ENCODE measurements around the gene PROB1. TPM values are rescaled to one million over a fixed set of nuclear protein-coding genes. Genes with fewer than 3 reads are reported as not detected.
"Not testable (repeated sequence)": the region's sequence is repeated elsewhere in the genome, so short reads cannot be mapped to it uniquely, and the experiment has no call there.

PROB1 gene
- 1.7 TPM for total RNA-seq

DNA sequence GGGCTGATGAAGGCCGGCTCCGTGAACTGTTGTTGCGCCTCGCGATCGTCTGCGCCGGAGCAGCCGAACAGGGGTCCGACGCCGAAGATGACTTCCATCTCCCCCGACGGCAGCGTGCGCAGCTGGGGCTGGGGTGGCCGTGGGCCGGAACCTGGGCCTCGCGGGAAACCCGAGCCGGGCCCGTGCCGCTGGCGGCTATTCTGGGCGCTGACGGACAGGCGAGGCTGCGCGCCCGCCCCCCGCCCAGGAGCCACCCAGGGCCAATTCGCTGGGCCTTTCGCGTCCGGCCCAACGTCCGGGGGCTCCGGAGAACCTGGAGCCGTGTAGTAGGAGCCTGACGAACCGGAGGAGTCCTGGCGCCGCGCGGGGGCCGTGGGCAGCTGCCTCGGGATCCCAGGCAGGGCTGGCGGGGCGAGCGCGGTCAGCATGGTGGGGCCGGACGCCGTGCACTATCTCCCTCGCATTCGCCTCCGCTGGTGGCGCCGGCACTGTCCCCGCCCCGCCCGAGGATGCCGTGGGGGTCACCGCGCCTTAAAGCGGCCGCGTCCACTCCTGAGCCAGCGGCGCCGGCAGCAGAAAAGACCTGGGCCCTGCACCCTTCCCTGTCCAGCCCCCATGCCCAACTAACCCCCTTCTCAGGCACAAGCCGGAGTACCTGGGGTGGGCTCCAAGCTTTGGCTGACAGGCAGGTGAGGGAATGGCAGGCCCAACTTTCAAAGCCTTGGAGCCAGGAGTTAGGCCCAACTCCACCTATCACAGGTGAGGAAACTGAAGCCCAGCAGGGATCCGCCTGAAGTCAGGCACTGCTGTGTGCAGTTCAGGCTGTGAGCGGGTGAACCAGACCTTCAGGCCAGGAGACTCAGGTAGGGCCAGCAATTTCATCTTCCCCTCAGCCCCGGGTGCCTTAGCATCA is at the start of gene PROB1:
Gene PROB1 (minus strand): TSS at position 451 of the 913 bp plus-strand sequence. CDS start 23 bp downstream, at position 428.
- DNase-seq: no peak

- no peak for DNase-seq
Measured at GRCh38 chr5:139443831-139444453, 49.0 kb upstream of the PROB1 start.

- DNase-seq: not testable (repeated sequence)
Measured at GRCh38 chr5:139440416-139440815, 45.5 kb upstream of the PROB1 start.

DNA sequence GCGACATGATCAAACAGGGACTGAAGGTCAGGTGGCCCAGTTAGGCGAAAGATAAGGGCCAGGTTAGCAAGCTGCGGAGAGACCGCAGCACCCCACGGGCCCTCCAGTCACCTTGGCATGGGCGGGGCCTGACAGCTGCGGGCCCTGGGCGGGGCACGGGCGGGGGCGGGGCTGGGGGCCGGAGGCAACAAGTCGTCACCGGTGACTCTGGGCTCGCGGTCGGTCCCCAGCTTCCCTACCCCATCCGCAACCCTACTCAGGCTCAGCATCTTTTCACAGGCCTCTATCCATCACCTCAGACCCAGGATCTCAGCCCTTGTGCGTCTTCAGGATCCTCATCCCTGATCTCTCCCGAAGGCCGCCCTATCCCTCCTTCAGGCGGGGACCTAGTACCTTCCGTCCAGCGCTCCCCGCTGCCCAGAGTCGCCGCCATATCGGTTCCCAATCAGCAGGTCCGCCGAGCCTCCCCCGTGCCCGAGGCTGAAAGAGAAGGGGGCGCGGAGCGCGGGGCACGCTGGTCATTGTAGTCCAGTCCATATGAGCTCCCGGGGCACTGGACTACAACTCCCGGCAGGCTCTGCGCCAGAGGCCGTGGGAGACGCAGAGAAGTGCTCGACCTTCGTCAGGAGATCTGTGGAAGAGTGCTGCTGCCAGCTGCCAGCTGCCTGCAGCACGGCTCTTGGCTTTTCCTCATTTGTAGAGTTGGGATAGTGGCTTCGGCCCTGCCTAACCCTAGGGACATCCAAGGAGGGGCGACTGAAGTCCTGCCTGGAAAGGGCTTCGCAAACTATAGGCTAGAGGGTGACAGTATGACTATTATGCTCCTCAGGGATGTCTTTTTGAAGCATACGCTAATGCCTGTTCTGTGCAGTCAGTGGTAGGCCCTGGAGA is 44.4 kb upstream of the PROB1 start, which contains the start of gene DNAJC18:
Gene DNAJC18 (minus strand): TSS at position 513 of the 891 bp plus-strand sequence. CDS start 80 bp downstream, at position 433.
- DNase-seq: peak; percentile 84

DNA sequence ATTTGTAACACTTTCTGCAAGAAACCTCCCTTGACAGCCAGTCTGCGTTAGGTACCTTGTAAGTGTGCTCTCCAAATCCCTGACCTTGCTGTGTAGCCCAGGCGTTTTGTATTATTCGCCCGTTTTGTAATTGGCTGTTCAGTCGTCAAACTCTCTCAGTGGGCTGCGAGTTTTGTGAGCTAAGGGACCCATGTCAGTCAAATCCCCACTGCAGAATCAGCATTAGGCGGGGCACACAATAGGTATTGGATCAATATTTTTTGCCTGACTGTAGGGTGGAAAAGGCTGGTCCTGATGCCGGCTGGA is 43.8 kb upstream of the PROB1 start:
- DNase-seq: no peak

DNA sequence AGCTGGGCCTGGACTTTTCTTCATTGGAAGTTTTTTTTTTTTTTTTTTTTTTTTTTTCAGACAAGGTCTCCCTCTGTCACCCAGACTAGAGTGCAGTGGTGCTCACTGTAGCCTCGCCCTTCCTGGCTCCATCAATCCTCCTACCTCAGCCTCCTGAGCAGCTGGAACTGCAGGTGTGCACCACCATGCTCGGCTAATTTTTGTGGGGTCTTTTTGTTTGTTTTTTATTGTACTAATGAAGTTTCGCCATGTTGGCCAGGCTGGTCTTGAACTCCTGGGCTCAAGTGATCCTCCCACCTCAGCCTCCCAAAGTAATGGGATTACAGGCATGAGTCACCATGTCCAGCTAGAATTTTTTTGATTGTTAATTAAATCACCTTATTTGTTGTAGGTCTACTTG is 40.8 kb upstream of the PROB1 start:
- no peak for DNase-seq

GRCh38 chr5:139431706-139432105 is 36.8 kb upstream of the PROB1 start:
- no peak for DNase-seq

GRCh38 chr5:139430015-139430414 is 35.1 kb upstream of the PROB1 start:
- no peak for DNase-seq

DNA sequence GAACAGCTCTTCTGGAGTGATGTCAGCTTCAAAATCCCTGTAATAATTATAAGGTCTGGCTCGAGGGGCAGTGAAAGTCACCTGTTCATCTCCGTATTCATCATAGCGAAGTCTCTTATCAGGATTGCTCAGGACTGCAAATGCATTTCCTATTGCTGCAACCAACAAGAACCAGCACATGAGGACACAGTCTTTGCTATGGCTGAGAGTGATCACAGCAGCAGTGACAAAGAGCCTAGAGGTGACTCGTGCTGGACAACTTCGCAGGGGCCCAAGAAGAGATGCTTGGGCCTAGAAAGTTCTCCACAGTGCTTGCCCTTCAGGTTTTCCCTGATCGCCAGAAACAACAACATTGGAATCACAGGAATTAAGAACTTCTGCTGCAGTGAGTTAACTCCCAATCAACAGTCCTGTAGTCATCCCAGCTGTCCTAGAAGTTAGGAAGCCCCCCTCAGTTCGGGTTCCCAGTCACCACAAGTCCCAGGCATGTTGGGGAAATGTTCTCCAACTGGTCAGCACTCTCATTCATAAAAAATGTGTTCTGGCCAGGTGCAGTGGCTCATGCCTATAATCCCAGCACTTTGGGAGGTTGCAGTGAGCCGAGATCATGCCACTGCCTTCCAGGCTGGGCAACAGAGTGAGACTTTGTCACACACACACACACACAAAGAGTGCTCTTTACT is 31.4 kb upstream of the PROB1 start:
- no peak for DNase-seq

GRCh38 chr5:139425497-139425896 is 30.6 kb upstream of the PROB1 start:
- DNase-seq: no peak

GRCh38 chr5:139422307-139422893 is 27.5 kb upstream of the PROB1 start:
- DNase-seq: peak; percentile 75

- DNase-seq: no peak
Measured at GRCh38 chr5:139419226-139420192, 24.6 kb upstream of the PROB1 start.

GRCh38 chr5:139418793-139419192 is 23.9 kb upstream of the PROB1 start:
- no peak for DNase-seq

DNA sequence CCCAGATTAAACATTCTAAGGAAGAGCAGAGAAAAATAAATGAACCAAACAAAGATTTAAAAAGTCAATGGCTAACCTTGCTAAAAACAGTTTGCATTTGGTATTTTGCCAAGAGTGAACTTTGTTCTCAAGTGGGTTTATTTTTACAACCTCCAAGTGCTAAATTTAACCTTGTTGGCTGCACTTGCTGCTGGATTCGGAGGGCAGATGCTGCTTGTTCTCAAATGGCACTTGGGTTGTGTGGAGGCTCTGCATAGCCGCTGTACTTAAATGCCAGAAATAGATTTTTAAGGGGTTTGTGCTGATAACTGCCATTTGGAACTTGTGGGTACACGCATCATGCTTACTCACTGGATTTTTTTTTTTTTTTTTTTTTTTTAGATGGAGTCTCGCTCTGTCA is 22.3 kb upstream of the PROB1 start:
- no peak for DNase-seq

DNA sequence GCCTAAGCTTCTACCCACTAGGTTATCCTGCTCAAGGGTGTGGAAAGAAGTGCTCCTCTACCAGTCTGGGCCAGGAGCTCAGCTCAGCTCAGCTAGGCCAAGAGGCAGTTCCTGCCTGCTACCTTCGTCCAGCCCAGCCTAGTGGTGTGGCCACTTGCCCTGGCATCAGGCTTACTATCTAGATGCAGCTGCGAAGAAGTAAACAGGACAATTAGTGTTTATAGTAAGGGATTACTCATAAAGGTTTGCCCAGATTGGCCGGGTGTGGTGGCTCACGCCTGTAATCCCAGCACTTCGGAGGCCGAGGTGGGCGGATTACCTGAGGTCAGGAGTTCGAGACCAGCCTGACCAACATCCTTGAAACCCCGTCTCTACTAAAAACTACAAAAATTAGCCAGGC is 21.7 kb upstream of the PROB1 start:
- no peak for DNase-seq

DNA sequence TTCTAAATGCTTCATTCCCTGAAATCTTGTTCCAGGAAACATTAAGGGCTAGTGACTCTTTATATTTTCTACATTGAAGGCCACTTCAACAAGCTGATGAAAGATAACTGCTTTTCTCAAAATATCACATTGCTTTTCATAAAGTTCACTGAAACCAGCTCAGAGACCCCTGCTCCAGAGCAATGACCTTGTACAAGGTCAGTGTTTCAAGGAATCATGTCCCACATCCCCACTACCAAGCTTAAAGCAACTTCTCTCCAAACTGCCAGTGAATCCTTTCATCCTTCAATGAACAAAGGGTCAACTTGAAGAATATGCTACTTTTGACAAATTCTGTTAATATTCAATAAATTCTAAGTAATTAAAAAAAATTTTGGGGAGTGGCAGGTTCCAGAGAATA is 21.0 kb upstream of the PROB1 start:
- no peak for DNase-seq

DNA sequence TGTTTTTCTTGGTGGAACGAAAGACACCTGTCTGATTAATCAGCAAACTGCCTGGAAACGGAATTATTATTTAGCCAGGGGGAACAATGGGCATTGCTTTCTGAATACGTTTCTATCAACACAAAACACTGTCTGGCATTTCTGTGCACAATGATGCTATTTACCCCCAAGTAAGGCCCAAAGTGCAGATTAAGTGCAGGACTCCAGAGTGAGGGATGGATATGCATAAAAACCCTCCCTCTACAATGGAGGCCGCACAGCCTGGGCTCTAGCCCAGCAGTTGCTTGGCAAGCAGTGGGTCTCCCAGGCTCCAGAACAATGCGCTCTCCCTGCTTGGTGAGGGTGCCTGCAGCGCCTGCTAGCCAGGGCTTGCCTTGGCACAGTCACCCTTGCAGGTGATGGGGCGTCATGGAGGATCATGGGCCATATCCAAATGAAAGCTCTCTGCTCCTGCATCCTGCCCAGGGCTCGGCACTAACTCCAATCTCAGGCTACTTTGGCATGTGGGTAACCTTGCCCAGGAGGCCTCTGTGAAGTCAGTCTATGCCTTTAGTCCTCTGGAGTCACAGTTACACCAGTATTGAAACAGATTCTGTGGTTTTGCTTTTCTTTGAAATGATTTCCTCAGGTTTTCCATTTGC is 20.4 kb upstream of the PROB1 start:
- DNase-seq: no peak

- no peak for DNase-seq
Measured at GRCh38 chr5:139414581-139415130, 19.8 kb upstream of the PROB1 start.

DNA sequence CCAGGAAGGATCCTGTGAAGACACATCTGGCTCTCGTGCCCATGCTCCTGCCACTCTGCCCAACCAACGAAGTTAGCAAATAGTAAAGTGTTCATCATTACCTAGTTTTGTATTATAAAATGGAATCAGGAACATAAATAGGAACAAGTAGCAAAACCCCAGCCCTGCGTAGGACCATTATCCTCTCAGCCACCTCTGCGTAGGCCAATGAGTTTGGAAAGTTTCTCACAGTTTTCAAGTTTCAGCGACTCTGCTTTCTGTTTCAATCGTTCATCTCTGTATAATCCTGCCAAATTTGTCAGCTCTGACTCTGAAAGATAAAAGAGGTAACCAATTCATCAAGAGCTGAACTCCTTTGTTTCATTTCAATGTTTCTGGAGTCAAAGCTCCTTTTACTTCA is 19.1 kb upstream of the PROB1 start:
- no peak for DNase-seq

GRCh38 chr5:139413153-139413552 is 18.2 kb upstream of the PROB1 start:
- DNase-seq: no peak
